HepG2 (cell line): ENCODE results near the gene SLC27A1. TPM values are rescaled to one million over a fixed set of nuclear protein-coding genes. Genes with fewer than 3 reads are reported as not detected.
A peak's percentile ranks its signal among the peaks of the same experiment; 100 is the strongest.
"Not testable (repeated sequence)": the region's sequence is repeated elsewhere in the genome, so short reads cannot be mapped to it uniquely, and the experiment has no call there.

Source experiments
- ATAC-seq: fragments of 200-7000 bp; cut with Tn5 transposase; 3 replicates; pipeline ENCODE4 v1.9.1; 2020; ENCODE audit warnings: mild to moderate bottlenecking, moderate library complexity
- BruUV-seq: library from RNA; stranded (reverse); fragments of 400-500 nt; replicated peaks from 2 replicates; lab custom pipeline; 2021; lab: Mats Ljungman, UMichigan
- CTCF ChIA-PET: fragments of 300-600 bp; formaldehyde crosslinking; extraction: SDS; loops from one replicate; lab custom pipeline; 2021; ENCODE audit warnings: low total read pairs, inconsistent platforms, low intra/inter-chr PET ratio; lab: Yijun Ruan, JAX
- POLR2A ChIA-PET: fragments of 350-600 bp; sonication (Branson Sonifier 250); formaldehyde crosslinking; loops from one replicate; lab custom pipeline; 2020; ENCODE audit warnings: antibody characterized with exemption, inconsistent platforms; lab: Yijun Ruan, JAX
- DNase-seq: peaks from one replicate; pipeline ENCODE4 v3.0.0-alpha.2; 2015; ENCODE audit warnings: low spot score
- FAIRE-seq: peaks from 3 replicates; lab custom pipeline; 2011; peaks lifted over from hg19 to GRCh38; lab: Jason Lieb, UNC
- H2AFZ ChIP-seq: one replicate; pipeline ENCODE4 v1.6.1; 2011; ENCODE audit warnings: low read length, inconsistent platforms
- H3K27ac ChIP-seq: fragments of 300-600 bp; 3 replicates; pipeline ENCODE4 v1.8.0; 2011; ENCODE audit warnings: mixed run types, mild to moderate bottlenecking, mixed read lengths, low read length, inconsistent platforms; ENCODE audit not compliant: insufficient read depth; ENCODE audit errors: extremely low read length
- H3K27me3 ChIP-seq, 2 experiments: fragments of 200-600 bp in 1 of 2; 2 replicates in 1 of 2; 3 replicates in 1 of 2; pipeline versions ENCODE4 v1.6.0 to v1.8.0; 2011; ENCODE audit warnings: low read length in 2 of 2, mild to moderate bottlenecking in 2 of 2, moderate library complexity in 2 of 2, inconsistent platforms in 1 of 2; ENCODE audit not compliant: insufficient read depth in 2 of 2, control insufficient read depth in 1 of 2
- H3K36me3 ChIP-seq, 2 experiments: fragments of 200-600 bp in 1 of 2; replicated peaks in 1 of 2; 2 replicates in 1 of 2; 3 replicates in 1 of 2; pipeline versions ENCODE4 v1.5.1 to v1.8.0; 2011; ENCODE audit warnings: low read length in 2 of 2, inconsistent platforms in 1 of 2; ENCODE audit not compliant: insufficient read depth in 2 of 2, control insufficient read depth in 1 of 2
- H3K4me1 ChIP-seq: 2 replicates; pipeline ENCODE4 v1.5.1; 2012; ENCODE audit warnings: low read length, inconsistent platforms; ENCODE audit not compliant: insufficient read depth
- H3K4me2 ChIP-seq: 2 replicates; pipeline ENCODE4 v1.6.0; 2011; ENCODE audit warnings: low read depth, low read length, inconsistent platforms
- H3K4me3 ChIP-seq, 3 experiments: fragments of 200-600 bp in 1 of 3; sonication (generic), shearing (Covaris generic) in 1 of 3; replicated peaks in 1 of 3; 2 replicates each; pipeline ENCODE4 v1.5.1; 2011 to 2016; ENCODE audit warnings: low read length in 3 of 3, inconsistent platforms in 2 of 3, low read depth in 2 of 3, mild to moderate bottlenecking in 2 of 3, control low read depth in 1 of 3, mixed read lengths in 1 of 3; ENCODE audit not compliant: insufficient read depth in 1 of 3
- H3K79me2 ChIP-seq: one replicate; pipeline ENCODE4 v1.6.1; 2011; ENCODE audit warnings: low read length, inconsistent platforms; ENCODE audit not compliant: insufficient read depth
- H3K9ac ChIP-seq: 2 replicates; pipeline ENCODE4 v1.6.0; 2011; ENCODE audit warnings: mild to moderate bottlenecking, low read depth, low read length, inconsistent platforms; ENCODE audit not compliant: insufficient read depth
- H3K9me3 ChIP-seq: 2 replicates; pipeline ENCODE4 v1.5.1; 2012; ENCODE audit warnings: mild to moderate bottlenecking, low read length
- H4K20me1 ChIP-seq: 2 replicates; pipeline ENCODE4 v1.6.0; 2011; ENCODE audit warnings: inconsistent platforms, mild to moderate bottlenecking, low read length, moderate library complexity; ENCODE audit not compliant: insufficient read depth
- ADNP ChIP-seq: sonication (generic); formaldehyde crosslinking; IDR thresholded peaks from 2 replicates; pipeline ENCODE4 v1.4.0; 2020; ENCODE audit warnings: missing genetic modification reagents
- ATF3 ChIP-seq: sonication (generic); formaldehyde crosslinking; IDR thresholded peaks from 2 replicates; pipeline ENCODE4 v1.4.0; 2020; ENCODE audit warnings: missing genetic modification reagents
- CSRNP1 ChIP-seq: sonication (generic); formaldehyde crosslinking; IDR thresholded peaks from 2 replicates; pipeline ENCODE4 v1.8.1; 2023; ENCODE audit warnings: mild to moderate bottlenecking, missing genetic modification reagents
- FOXC1 ChIP-seq: sonication (generic); formaldehyde crosslinking; IDR thresholded peaks from 2 replicates; pipeline ENCODE4 v1.8.0; 2022; ENCODE audit warnings: mild to moderate bottlenecking, missing genetic modification reagents, borderline replicate concordance
- GATA4 ChIP-seq: sonication (generic); IDR thresholded peaks from 2 replicates; pipeline ENCODE4 v1.6.1; 2016; ENCODE audit warnings: antibody characterized with exemption, low read depth, borderline replicate concordance
- KDM1A ChIP-seq: IDR thresholded peaks from 2 replicates; pipeline ENCODE4 v1.6.1; 2016; ENCODE audit warnings: missing compliant biosample characterization
- RCOR2 ChIP-seq: IDR thresholded peaks from 2 replicates; pipeline ENCODE4 v1.6.1; 2016; ENCODE audit warnings: missing biosample characterization, missing genetic modification reagents
- RELA ChIP-seq: sonication (generic); formaldehyde crosslinking; IDR thresholded peaks from 2 replicates; pipeline ENCODE4 v1.4.0; 2020; ENCODE audit warnings: missing genetic modification reagents
- SRY ChIP-seq: sonication (generic); formaldehyde crosslinking; IDR thresholded peaks from 2 replicates; pipeline ENCODE4 v1.8.0; 2022; ENCODE audit warnings: mild to moderate bottlenecking, missing genetic modification reagents
- ZFY ChIP-seq: sonication (generic); formaldehyde crosslinking; IDR thresholded peaks from 2 replicates; pipeline ENCODE4 v1.4.0; 2020; ENCODE audit warnings: missing genetic modification reagents
- ZMYM3 ChIP-seq: sonication (generic); formaldehyde crosslinking; IDR thresholded peaks from 2 replicates; pipeline ENCODE4 v1.5.1; 2020; ENCODE audit warnings: mild to moderate bottlenecking, missing genetic modification reagents
- ZNF563 ChIP-seq: sonication (generic); formaldehyde crosslinking; IDR thresholded peaks from 2 replicates; pipeline ENCODE4 v1.8.0; 2022; ENCODE audit warnings: mild to moderate bottlenecking, moderate library complexity, missing genetic modification reagents
- ZNF629 ChIP-seq: sonication (generic); formaldehyde crosslinking; conservative IDR thresholded peaks from 2 replicates; pipeline ENCODE4 v1.5.0; 2020; ENCODE audit warnings: missing genetic modification reagents
- ZNF775 ChIP-seq: sonication (generic); formaldehyde crosslinking; IDR thresholded peaks from 2 replicates; pipeline ENCODE4 v1.4.0; 2020; ENCODE audit warnings: missing genetic modification reagents, mild to moderate bottlenecking, moderate library complexity, borderline replicate concordance
- ZNF776 ChIP-seq: sonication (generic); formaldehyde crosslinking; IDR thresholded peaks from 2 replicates; pipeline ENCODE4 v1.4.0; 2020; ENCODE audit warnings: mild to moderate bottlenecking, missing genetic modification reagents
- ZNF850 ChIP-seq: sonication (generic); formaldehyde crosslinking; conservative IDR thresholded peaks from 2 replicates; pipeline ENCODE4 v1.9.0; 2021; ENCODE audit warnings: mild to moderate bottlenecking, missing genetic modification reagents
- ZZZ3 ChIP-seq: sonication (generic); formaldehyde crosslinking; IDR thresholded peaks from 2 replicates; pipeline ENCODE4 v1.4.0; 2020; ENCODE audit warnings: missing genetic modification reagents, mild to moderate bottlenecking, borderline replicate concordance
- WGBS: methylation state at CpG from one replicate; pipeline ENCODE4 v1.1.6; 2017; ENCODE audit warnings: low lambda C conversion rate; 5-methylcytosine and 5-hydroxymethylcytosine counted together
- in situ Hi-C: cut with HindIII; loops from 2 replicates; pipeline ENCODE4 v1.10.0; 2017; ENCODE audit warnings: low pct_unique_long_range_greater_than_20kb; ENCODE audit not compliant: extremely low pct_ligation_motif_present
- intact Hi-C: fragments of 100-400 bp; cut with micrococcal nuclease; formaldehyde crosslinking; loops from one replicate; pipeline ENCODE4 v1.10.0; 2022; ENCODE audit not compliant: unreplicated experiment
- polyA plus RNA-seq, 8 experiments: library from polyadenylated mRNA; depleted of rRNA in 3 of 8; stranded (reverse) in 7 of 8; unstranded in 1 of 8; fragments of >200 nt; fragmentation: Illumina TruSeq in 4 of 8; extraction: Trizol in 4 of 8; gene quantifications; 2 replicates each; pipeline versions ENCODE4 v1.2.1 to v1.2.3, GENCODE V29; 2011 to 2016; ENCODE audit warnings: low read depth in 4 of 8, missing spikeins in 1 of 8, mixed read lengths in 1 of 8; ENCODE audit not compliant: insufficient read depth in 1 of 8
- total RNA-seq, 5 experiments: library from RNA; depleted of rRNA; stranded (reverse); fragments of >200 nt; fragmentation: Illumina TruSeq; extraction: Trizol; gene quantifications; 2 replicates each; pipeline ENCODE4 v1.2.3, GENCODE V29; 2016; ENCODE audit warnings: low read depth in 1 of 5

Gene SLC27A1
- total and polyA plus RNA-seq, 2 of the 13 experiments (the other 11 are each of a cell fraction or from before 2014, with no cell fraction given) = 4.1 to 8.8 TPM

DNA sequence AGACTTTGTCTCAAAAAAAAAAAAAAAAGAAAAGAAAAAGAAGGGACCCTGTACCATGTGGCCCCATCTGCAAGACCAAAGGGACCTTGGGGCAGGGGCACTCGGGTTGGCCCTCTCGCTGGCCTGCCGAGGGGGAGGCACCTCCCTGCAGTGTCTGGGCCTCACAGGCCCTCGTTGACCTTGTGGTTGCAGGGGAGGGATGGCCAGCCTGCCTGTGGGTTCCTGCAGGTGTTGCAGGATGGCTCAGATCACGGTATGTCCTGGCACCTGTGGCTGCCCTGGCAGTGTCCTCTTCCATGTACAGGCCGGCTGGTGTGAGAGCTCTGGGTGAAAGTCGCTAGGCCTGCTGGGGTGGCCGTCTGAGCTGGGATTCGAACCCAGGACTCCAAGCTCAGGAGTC is 36.4 kb downstream of the SLC27A1 start (continued):
- TF ChIP-seq ZFY (CRISPR knock-in tag) = peak; percentile 23; the same call in 1 of the 2 replicates
- no peak for TF ChIP-seq SRY (CRISPR knock-in tag)
- TF ChIP-seq RELA (CRISPR knock-in tag) = no peak
- no peak for TF ChIP-seq ZZZ3 (CRISPR knock-in tag)
- no peak for TF ChIP-seq ZNF775 (CRISPR knock-in tag)
- TF ChIP-seq FOXC1 (CRISPR knock-in tag) = no peak
- TF ChIP-seq ATF3 = no peak
- TF ChIP-seq ZNF563 (CRISPR knock-in tag) = no peak
- no peak for TF ChIP-seq ZNF850 (CRISPR knock-in tag)
- no peak for TF ChIP-seq GATA4

DNA sequence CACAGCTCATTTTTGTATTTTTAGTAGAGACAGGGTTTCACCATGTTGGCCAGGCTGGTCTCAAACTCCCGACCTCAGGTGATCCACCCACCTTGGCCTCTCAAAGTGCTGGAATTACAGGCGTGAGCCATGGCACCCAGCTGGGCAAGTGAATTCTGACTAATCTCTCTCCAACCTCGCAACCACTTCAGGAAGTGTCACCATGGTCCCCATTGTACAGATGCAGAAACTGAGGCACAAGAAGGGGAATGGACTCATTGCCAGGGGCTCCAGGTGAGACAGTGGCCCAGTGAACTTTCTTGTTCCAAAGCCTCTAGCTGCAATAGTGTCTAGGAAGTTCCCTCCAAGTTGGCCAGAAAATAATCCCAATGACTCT is 38.2 kb downstream of the SLC27A1 start:
- TF ChIP-seq CSRNP1 (CRISPR knock-in tag) (0 out of 2 replicates have a peak, but pooled peaks have one; percentile 36), ZMYM3 (CRISPR knock-in tag) (peak; percentile 77; the same call in 1 of the 2 replicates), KDM1A (CRISPR knock-in tag) (0 out of 2 replicates have a peak, but pooled peaks have one; percentile 42), ADNP (peak; percentile 20; the same call in 1 of the 2 replicates), RCOR2 (0 out of 2 replicates have a peak, but pooled peaks have one; percentile 14), ZNF776 (CRISPR knock-in tag) (0 out of 2 replicates have a peak, but pooled peaks have one; percentile 35), ZNF629 (CRISPR knock-in tag) (peak; percentile 95)
- DNase-seq, H3K9me3 ChIP-seq, FAIRE-seq, H4K20me1 ChIP-seq, H2AFZ ChIP-seq, intact Hi-C loops, in situ Hi-C loops, H3K36me3 ChIP-seq, BruUV-seq, H3K27me3 ChIP-seq, ATAC-seq: not testable (repeated sequence)
- peak overlapping the region; percentile 61 for H3K4me2 ChIP-seq
- peak overlapping the region; percentile 93 for H3K27ac ChIP-seq
- CTCF ChIA-PET = interaction anchor here (2.2 kb wide), 1 partner anchor 13 kb away, joined by 7 read pairs; no protein-coding TSS in a partner anchor
- peak overlapping the region; percentile 72 for H3K9ac ChIP-seq
- POLR2A ChIA-PET = interaction anchor here (1.1 to 4.3 kb wide), 4 partner anchors 9 to 346 kb away, joined by 3 to 45 read pairs (median 4); partner anchors contain the start of gene MVB12A
- H3K79me2 ChIP-seq = peaks cover 20% of the 10 kb centered on the region
- peak overlapping the region in 1 of 3 experiments; percentile 16; a peak in 1 of 6 replicates for H3K4me3 ChIP-seq
- peaks cover 52% of the 10 kb centered on the region for H3K4me1 ChIP-seq
- WGBS = 49% methylated on average over 3 of the region's 3 CpGs
